CD4-positive, alpha-beta T cell treated with Interleukin-2 at 100 ng/mL for 4 hours (primary cell): Measurements from ENCODE around the gene SLC16A12.
A peak's percentile ranks its signal among the peaks of the same experiment; 100 is the strongest.
"Not testable (repeated sequence)": the region's sequence is repeated elsewhere in the genome, so short reads cannot be mapped to it uniquely, and the experiment has no call there.

Experiments used
- DNase-seq: peaks from one replicate; pipeline ENCODE4 v3.0.0-alpha.2; 2020; ENCODE audit warnings: low spot score

Gene SLC16A12

DNA sequence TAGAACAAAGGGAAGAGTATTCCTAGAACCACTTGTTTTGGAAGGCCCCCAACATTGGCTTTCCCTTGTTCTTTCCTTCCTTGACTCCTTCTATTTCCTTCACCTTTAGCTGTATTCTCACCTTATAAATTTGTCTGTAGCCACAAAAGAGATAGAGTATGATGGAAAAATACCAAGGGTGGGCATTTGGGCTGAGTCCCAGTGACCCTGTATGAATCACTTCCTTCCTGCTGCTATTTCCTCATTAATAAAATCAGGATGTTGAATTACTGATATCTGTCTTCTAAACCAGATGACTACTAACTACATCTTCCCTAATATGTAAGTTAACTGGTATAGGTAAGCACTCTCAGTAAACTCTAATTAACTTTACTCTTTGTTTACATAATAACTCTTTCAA is 65.9 kb downstream of the SLC16A12 start:
- no peak for DNase-seq

DNA sequence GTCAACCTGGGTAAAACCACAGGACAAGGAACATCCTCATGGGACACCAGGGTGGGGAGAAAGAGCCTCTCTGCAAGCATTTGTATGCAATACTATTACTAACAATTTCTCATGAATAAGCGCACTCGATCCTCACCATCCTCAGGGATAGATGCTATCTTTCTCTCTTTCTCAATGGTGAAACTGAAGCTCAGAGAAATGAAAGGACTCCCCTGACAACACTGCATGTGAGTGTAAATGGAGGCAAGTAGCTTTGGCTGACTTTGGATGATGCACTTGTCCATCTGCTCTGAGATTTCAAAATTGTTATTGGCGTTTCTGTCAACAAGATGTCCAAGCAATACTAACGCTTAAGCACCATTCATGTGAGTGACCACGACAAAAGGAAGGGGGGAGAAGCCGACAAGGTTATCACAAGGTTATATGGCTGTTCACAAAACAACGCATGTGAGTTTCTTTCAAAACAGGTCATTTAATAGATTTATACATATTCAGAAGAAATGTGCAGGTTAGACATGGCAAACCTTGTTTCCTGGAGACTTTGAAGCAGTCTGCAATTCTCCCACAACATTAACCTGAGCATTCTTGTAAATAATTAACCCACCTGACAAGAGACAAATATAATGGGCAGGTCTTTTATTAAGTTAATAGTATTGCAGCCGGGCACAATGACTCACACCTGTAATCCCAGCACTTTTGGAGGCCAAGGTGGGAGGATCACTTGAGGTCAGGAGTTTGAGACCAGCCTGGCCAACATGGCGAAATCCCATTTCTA is 67.0 kb downstream of the SLC16A12 start:
- DNase-seq = no peak

DNA sequence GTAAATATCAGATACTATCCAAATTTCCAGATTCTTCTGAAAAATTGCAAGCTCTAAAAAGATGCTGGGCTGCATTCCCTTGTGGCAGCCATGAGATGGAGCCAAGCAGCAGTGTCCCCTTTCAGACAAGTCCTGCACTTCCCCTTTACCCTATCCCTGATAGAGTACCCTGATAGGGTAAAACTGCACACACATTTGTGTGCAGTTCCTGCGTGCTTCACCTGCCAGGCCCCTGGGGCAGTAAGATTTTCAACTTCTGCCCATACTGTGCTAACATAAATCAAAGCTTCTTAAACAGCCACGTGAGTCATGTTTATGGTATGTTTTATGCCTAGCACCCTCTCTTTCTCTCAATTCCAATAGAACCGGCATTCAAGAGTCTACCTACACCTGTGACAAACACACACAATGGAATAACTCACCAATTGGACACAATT is 68.8 kb downstream of the SLC16A12 start:
- no peak for DNase-seq

DNA sequence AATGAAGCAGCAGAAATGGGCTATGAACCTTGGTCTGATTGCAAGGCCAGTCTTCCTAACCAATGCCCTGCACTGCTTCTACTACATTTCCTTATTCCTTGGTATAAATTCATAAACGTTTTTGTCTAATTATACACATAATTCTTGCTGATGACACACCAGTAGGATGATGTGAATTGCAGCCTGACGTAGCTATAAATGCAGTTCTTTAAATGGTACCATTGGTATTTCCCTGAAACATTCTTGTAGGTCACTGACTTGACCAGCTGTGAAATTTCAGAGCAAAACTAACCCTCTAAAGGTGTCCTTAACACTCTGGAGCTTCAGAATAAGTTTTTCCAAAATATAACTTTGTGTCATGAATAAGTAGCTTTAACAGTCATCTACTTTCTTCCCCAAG is 70.2 kb downstream of the SLC16A12 start:
- DNase-seq = no peak

DNA sequence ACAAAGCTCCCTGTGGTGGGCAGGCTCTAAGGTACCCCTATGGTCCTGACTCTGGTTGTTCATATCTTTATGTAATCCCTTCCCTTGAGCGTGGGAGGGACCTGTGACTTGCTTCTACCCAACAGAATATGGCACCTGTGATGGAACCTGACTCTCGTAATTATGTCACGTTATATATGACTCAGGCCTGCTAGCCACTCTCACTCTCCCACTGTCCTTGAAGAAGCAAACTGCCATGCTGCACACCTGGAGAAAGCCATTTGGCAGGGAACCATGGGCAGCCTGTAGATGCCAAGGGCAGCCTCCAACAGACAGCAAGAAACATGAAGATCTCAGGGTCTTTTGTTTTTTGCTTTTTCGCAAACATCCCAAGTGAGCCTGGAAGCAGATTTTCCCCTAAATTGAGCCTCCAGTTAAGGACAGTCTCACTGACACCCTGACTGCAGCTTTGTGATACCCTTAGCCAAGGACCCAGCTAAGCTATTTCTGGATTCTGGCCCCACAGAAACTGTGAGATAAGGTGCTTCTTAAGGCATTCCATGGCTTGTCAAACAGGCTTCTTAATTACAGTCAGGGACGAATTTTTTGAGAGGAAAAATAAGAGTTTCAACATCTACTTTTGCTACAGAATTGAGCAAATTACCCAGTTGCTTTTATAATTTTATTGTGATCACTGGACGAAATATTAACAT is 71.4 kb downstream of the SLC16A12 start:
- DNase-seq = no peak

DNA sequence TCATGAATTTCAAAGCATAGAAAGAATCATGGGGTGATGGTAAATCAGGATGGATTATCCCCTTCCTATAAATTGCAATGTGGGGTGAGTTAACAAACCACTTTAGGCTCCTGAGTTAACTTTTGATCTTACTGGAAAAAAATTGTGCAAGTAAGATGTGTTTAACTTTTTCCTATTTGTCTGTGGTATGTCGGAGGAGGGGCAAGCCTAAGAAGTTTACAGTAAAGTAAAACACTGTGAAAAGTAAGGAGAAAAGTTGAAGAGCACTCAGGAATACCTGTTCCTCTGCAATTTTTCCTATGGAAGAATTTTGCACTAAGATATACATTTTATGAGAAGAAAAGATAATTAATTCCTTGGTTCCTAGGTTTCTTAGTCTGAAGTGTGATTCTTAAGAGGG is 76.6 kb downstream of the SLC16A12 start:
- DNase-seq = no peak

DNA sequence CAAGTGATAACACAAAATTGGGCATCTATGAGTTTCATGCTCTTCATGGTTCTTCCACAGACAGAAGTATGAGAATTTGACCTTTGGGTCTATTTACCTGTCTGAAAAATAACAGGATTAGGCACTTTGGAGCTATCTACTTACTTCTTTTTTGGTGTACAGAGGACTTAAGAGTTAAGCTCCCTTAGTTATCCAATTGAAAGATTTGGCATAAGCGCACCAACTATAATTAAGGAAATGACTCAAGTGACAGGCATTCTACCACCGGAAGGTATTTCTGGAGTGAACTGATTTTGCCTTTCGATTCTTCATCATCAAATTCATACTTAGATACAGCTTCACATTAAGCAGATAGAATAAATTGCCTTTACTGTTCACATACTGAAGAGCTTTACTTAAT is 77.1 kb downstream of the SLC16A12 start:
- DNase-seq = no peak

DNA sequence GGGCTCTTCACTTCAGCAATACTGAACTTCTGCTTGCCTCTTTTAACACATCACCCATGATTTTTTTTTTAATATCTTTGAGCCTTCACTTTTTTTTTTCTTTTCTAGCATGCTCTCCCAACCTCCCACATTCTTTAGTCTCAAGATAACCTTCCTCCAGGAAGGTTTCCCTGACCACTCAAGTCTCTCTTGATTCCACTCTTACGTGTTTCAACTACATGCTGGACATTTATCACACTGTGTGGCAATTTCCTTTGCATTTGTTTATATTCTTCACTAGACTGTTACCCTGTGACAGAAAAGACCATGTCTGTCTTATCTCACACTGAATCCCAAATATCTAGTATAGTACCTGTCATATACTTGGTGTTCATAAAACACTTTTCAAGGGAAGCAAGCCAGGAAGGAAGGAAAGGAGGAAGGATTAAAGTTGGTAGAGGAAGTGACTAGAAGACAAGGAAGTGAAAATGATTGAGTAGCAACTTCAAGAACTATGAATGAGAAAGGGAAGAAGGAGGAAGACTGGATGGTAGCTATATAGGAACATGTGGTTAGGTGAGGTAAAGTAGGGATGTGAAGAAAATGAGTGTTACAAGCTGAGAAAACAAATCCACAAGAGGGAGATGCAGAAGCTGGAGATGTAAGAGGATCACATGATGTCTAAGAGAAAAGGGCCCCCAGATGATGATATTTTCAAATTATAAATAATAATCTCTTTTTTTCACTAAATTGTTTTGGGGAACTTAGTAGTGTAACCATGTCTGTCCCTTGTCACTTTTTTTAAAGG is 80.6 kb downstream of the SLC16A12 start:
- DNase-seq = no peak

DNA sequence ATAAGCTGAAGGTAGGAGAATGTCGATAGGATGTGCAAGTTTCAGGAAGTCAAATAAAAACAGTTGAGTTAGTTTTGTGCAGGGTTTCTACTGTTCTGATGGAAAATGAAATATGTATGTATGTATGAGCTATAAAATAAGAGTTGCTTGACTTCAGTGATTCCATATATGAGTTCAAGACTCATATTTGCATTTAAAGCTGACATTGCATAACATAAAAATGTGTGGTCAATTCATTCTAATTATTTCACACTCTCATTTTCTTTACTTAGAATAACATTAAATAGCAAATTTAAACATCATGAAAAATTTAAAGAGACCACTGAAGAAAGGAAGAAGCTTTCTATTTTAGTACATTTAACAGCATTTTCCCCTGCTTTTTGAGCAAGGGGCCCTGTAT is 83.2 kb downstream of the SLC16A12 start:
- DNase-seq = no peak

DNA sequence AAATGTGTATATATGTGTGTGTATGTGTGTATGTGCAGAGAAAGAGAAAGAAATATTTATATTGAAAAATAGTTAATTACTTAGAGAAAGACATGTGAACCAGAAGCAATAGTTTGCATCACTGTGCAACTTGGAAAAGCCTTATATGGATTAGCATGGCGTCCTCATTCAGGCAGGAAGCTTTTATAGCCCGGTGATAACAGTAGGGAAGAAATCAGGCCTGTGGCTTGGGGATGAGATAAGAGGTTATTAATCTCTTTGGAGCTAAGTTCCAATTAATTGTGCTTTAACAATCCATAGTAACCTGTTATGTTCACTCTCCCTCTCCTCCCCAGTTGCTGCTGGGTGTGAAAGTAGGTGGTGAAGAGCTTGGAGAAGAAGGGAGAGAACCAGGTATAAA is 84.5 kb downstream of the SLC16A12 start:
- no peak for DNase-seq

DNA sequence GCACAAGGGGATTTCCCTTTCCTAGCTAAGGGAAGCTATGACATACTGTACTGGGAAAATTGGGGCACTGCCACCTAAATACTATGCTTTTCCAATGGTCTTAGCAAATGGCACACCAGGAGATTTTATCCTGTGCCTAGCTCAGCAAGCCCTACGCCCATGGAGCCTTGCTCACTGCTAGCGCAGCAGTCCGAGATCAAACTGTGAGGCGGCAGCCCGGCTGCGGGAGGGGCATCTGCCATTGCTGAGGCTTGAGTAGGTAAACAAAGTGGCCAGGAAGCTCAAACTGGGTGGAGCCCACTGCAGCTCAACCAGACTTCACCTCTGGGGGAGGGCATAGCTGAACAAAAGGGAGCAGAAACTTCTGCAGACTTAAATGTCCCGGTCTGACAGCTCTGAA is 90.6 kb downstream of the SLC16A12 start:
- DNase-seq = not testable (repeated sequence)

DNA sequence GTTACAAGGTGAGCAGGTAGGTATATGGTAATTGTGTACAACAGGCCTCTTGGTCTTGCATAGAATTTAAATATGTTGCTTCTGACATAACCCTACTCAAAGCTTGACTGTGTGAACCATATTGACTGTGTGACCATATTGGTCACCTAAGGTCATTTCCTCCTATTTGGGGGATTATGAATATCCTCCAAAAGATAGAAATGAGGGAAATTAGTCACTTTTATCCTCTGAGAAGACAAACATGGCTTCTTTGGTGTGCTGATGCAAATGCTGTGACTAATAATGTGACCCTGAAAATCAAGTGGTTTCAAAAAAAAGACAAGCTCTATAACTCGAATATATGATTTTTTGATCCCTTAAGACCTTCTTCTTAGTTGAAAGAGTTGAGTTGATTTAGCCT is 93.1 kb downstream of the SLC16A12 start:
- no peak for DNase-seq

DNA sequence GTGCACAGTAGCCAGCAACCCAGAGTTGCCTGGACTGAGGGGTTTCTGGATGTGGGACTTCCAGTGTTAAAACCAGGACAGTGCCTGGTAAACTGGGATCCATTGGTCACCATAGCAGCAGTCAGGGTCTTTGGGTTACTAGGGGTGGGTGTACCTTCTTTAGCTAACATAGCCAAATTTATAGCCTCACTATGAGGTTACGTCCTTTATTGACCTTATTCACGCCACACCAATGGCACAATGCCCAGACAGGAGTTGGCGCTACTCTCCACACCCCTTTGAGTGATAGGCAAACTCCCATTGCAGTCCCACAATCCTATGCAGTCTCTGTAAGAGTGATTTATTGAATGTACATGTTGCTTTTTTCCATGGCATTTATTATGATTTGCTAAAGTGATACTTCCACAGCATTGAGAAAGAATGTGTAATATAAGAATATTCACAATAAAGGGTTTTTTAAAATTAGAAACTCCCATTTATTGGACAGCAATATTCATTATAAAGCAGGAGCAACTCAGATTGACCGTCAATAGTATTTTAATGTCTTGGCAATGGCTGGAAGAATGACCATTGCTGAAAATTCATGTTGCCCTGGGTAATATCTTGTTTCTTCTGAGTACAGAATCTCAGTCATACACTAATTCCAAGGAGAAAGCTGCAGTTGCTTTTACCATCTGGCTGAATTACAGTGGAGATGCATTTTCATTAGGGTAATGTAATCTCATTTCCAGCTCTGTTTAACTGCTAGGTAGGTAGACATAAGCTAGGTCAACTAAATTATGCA is 95.0 kb downstream of the SLC16A12 start:
- DNase-seq = no peak

DNA sequence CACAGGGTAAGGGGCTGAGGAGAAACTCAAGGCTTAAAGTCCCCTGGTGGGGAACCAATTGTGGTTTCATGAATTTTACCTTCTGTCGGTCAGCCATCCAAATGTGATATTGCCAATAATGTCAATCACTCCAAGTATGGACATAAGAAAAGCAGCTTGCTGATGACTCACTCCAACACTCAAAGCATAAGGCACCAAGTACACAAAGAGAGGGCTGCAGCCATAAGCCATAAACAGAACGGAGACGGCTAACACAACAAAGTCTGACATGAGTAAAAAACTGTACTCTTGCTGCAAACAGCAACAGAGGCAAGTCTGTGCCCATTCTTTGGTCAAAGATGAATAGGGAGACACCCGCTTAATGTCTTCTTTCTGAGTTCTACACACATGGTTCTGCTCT is 96.9 kb downstream of the SLC16A12 start:
- no peak for DNase-seq

DNA sequence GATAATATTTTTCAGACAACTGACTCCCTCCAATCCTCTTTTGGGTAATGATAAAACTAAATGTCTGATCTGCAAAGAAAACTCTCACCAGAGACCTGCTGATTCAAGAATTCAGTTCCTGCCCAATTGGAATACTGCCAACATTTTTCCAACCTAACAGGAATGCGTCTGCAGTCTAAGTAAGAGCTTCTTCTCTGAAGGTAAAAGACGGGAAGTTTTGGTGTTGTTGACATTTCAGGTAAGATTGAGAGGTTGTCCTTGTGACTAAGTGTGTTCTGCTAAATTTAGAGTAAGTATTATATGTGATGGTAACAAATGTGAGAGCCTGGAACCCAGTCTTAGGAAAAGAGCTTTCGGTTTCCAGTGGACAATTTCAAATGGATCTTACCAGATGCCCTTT is 103.4 kb downstream of the SLC16A12 start:
- DNase-seq = no peak

DNA sequence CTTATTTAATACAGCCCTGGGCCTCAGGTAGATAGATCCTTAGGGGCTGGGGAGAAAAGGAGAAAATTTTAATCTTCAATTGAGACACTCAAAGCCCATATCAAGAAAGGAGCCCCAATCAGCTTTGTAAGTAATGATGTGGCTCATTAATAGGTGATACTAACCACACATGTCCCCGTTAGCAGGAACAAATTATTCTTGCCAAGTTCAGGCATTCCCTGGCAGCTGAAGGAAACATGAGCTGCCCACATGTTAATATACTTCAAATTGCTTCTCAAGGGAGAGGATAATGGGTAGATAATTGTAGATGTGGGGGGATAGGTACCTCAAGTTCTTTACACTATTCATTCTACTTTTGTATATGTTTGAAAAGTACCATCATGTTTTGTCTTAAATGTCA is 106.5 kb downstream of the SLC16A12 start:
- DNase-seq = no peak

DNA sequence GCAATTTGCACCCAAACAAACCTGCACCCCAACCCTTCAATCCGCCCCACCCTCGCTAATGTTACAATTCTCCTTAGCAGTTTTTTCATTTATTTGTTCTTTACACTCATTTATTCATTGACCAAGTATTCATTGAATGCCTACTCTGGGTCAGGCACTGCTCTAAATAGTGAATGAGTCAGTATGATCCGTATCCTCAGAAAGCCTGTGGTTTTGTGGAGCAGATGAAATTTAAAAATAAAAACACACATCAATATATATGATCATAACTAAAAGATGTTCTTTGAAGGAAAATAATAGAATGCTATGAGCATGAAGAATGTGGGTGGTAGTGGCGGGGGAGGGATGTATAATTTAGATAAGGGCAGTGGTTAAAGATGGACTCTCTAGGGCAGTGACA is 107.8 kb downstream of the SLC16A12 start:
- DNase-seq = no peak

DNA sequence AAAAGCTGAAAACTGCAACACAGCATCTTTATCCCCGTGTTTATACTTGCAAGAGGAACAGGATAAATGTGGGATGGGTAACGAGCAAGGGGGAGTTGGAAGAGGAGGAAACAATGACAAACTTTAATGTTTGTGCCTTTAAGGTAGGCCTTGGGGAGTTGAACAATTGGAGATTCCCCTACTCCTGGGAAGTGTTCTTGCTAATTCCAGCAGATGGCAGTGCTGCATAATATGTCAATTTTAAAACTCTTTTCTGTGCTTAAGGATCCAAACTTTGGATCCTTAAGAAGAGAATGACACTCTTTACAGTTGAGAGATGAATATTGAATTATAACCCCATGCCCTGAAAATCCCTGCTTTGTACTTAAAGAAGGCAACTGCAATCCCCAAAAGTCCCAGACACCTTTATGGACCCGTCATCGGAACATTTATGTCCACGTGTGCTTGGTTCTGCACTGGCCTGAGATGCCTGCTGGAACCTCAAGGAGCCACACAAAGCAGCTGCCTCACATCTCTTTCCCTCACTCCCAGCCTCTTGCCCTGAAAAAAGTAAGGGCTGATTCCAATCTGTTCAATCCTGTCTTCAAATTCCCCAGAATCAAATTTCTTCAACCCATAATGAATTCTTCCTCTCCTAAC is 109.0 kb downstream of the SLC16A12 start:
- peak; percentile 34 for DNase-seq

DNA sequence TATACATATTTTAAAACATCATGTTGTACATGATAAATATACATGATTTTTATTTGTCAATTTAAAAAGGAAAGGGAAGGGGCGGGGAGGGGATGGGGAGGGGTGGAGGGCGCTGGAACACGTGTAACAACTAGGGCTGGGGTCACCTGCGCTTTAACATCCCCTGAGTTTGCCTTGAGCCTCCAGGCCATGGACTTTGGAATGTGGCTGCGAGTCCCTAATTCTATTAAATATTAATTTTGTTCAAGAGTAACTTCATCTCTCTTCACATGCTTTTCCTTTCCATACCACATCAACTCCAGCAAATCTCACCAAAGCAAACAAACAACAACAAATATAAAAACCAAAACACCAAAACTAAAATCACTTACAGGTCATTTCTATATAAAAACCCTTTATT is 110.4 kb downstream of the SLC16A12 start:
- no peak for DNase-seq

DNA sequence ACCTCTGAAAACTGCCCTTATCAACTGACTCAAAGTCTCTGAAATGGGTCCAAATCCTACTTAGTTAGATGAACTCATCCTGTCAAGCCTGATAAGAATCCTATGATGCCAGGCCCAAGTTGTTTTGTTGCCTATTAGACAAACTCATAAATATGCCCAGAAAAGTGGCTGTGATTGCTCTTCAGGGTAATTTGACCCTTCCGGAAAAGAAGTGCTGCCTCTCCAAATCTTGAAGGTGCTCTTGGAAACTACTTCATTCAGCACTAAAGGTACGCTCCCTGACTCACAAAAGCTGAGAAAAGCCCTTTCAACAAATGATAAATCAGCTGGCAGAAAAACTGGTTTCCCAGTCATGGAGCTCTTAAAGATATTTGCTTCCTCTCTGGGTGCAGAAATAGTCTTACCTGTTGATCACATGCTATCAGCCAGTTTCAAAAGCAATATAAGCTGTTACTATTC is 114.3 kb downstream of the SLC16A12 start:
- no peak for DNase-seq

DNA sequence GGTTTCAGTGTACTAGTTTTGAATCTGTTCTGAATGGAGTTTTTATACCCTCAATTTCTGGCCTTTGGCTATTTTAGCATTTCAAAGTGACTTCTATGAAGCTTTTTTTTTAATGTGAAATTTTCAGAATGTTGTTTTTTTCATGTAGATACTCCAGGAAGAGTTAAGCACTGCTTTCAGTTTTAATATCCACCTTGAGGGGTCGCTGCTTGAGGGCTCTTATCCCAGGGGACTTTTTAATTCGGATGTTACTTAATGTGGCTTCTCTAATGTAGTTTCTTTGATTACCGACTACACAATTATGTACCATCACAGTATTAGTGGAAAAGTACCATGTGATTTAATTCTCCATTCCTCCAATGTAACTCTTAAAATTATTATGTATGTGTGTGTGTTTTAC is 115.8 kb downstream of the SLC16A12 start:
- peak; percentile 37 for DNase-seq

DNA sequence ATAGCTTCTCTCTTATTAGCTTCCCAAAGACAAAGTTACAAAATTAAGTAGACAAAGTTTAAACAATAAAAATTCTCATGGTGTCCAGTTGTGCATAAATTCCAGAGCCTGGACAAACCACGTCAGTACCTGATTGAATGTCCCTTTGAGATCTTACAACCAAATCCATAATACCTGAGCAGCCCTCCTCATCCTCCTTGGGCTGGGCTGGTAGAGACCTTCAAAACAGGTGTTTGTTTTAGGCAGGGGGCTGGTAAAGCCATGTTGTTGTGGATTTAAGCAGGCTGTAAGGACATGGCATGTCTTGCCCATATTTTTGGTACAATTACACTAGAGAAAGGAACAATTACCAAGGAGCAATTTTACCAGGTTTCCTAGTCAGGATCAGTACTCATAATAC is 118.9 kb downstream of the SLC16A12 start:
- no peak for DNase-seq
